Astrocyte (in vitro differentiated cells and primary cell): Measurements from ENCODE around the gene PPM1B.

Experiments
- CTCF ChIP-seq: IDR thresholded peaks from 2 replicates; pipeline ENCODE4 v1.5.1; 2011; ENCODE audit warnings: low read depth, mild to moderate bottlenecking, inconsistent platforms, low read length, moderate library complexity; ENCODE audit not compliant: insufficient read depth
- EZH2 ChIP-seq: IDR thresholded peaks from 2 replicates; pipeline ENCODE4 v1.6.1; 2012; ENCODE audit warnings: mild to moderate bottlenecking, low read length, inconsistent platforms; ENCODE audit not compliant: insufficient read depth

GRCh38 chr2:44247924-44248323 lies 79.2 kb downstream of the PPM1B start:
- no peak for TF ChIP-seq CTCF
- TF ChIP-seq EZH2 = no peak
